Kidney (tissue), 14 donors: ENCODE data around the gene MXRA7. TPM values are rescaled to one million over a fixed set of nuclear protein-coding genes. Genes with fewer than 3 reads are reported as not detected.

Experiments used
- DNase-seq, 5 donors: peaks; one replicate each; pipeline ENCODE4 v3.0.0-alpha.2; 2013 to 2020
- FAIRE-seq: peaks from 2 replicates; lab custom pipeline; 2012; peaks lifted over from hg19 to GRCh38; lab: Jason Lieb, UNC
- H3K27ac ChIP-seq, 2 donors: one replicate each; pipeline ENCODE4 v1.7.0; 2013; ENCODE audit warnings: low read depth in 2 of 2, low read length in 2 of 2, inconsistent platforms in 1 of 2
- H3K27me3 ChIP-seq: one replicate; pipeline ENCODE4 v1.7.1; 2013; ENCODE audit warnings: low read length, inconsistent platforms; ENCODE audit not compliant: control insufficient read depth, insufficient read depth
- H3K36me3 ChIP-seq, 3 donors: one replicate each; pipeline versions ENCODE4 v1.7.0 to v1.7.1; 2013; ENCODE audit warnings: low read length in 3 of 3, control low read depth in 1 of 3, inconsistent platforms in 1 of 3; ENCODE audit not compliant: insufficient read depth in 3 of 3, control insufficient read depth in 2 of 3
- H3K4me1 ChIP-seq, 3 donors: one replicate each; pipeline versions ENCODE4 v1.7.0 to v1.7.1; 2013; ENCODE audit warnings: low read length in 3 of 3, inconsistent platforms in 1 of 3, low read depth in 1 of 3; ENCODE audit not compliant: control insufficient read depth in 2 of 3, insufficient read depth in 2 of 3
- H3K4me3 ChIP-seq, 3 donors: one replicate each; pipeline versions ENCODE4 v1.7.0 to v1.8.1; 2013; ENCODE audit warnings: low read length in 3 of 3, control low read depth in 1 of 3, inconsistent platforms in 1 of 3
- H3K9ac ChIP-seq, 3 donors: one replicate each; pipeline versions ENCODE4 v1.7.0 to v1.7.1; 2013; ENCODE audit warnings: low read length in 3 of 3, control low read depth in 1 of 3, inconsistent platforms in 1 of 3
- H3K9me3 ChIP-seq, 3 donors: one replicate each; pipeline versions ENCODE4 v1.7.0 to v1.7.1; 2013; ENCODE audit warnings: low read length in 3 of 3, control low read depth in 1 of 3, inconsistent platforms in 1 of 3; ENCODE audit not compliant: control insufficient read depth in 2 of 3, insufficient read depth in 1 of 3
- CTCF ChIP-seq: IDR thresholded peaks from 3 replicates; pipeline ENCODE4 v1.5.1; 2012; ENCODE audit warnings: mild to moderate bottlenecking, moderate library complexity, borderline replicate concordance; ENCODE audit not compliant: insufficient read depth; ENCODE audit errors: extremely low read depth
- intact Hi-C: fragments of 100-400 bp; cut with DNase I; formaldehyde crosslinking; loops from one replicate; pipeline ENCODE4 v1.11.1; 2022
- polyA plus RNA-seq: library from polyadenylated mRNA; stranded (reverse); fragments of 350-450 nt; fragmentation: Illumina TruSeq; extraction: RNeasy Lipid Tissue Mini Kit (QIAGEN cat#74804); gene quantifications from one replicate; pipeline ENCODE4 v1.2.3, GENCODE V29; 2014; ENCODE audit warnings: low read depth, low replicate concordance; ENCODE audit not compliant: insufficient read depth
- total RNA-seq: library from RNA; stranded (reverse); fragmentation: NEBNext Ultra II Directional; extraction: Animal tissue kit (Norgen Biotek cat#: 25700); gene quantifications from one replicate; pipeline ENCODE4 v1.2.1, GENCODE V29; 2021
- donor health status: control.
- donor health status: control.
- donor health status: control.
- donor health status: control.
- donor health status: control.
- donor health status: DM: yes; HTN: yes; CAD: no.
- donor health status: Normal renal cell carcinoma (clear cell type).

MXRA7 gene
- total and polyA plus RNA-seq, 2 donors from 2014 or later = 72.4 to 130 TPM

DNA sequence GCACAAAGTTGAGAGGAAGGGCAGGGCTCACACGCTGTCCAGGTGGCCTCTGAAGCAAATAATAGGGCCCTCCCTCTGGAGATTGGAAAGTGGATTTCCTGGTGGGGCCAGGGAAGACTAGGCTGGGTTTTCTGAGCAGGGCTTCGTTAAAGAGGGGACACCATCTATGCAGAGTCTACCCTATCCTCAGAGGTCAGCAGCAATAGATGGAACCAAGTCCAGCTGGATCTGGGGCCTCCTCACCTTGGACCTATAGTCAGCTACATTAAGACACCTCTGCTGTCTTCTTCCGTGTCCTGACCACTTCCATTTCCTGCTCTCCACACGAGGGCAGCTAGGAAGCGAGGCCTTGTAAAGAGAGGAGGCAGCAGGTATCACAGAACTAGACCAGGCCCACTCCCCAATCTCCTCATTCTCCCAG, 52.5 kb downstream of the MXRA7 start:
- H3K27me3 ChIP-seq = no peaks in the 10 kb centered on the region
- no peak for TF ChIP-seq CTCF
- no peak overlapping the region for H3K9ac ChIP-seq
- H3K4me3 ChIP-seq = no peak overlapping the region
- intact Hi-C loops = no loop called here
- no peak for FAIRE-seq
- H3K27ac ChIP-seq = no peak overlapping the region
- peak in 1 of 5 donors; percentile 22 for DNase-seq
- H3K36me3 ChIP-seq = no peaks in the 10 kb centered on the region
- peaks cover 0 to 7% (median 5%) of the 10 kb centered on the region in 3 donors for H3K4me1 ChIP-seq
- no peaks in the 10 kb centered on the region for H3K9me3 ChIP-seq

GRCh38 chr17:76657505-76658241, 53.1 kb downstream of the MXRA7 start:
- intact Hi-C loops = no loop called here
- TF ChIP-seq CTCF = no peak
- Histone ChIP-seq H3K27me3 (no peaks in the 10 kb centered on the region), H3K9me3 (no peaks in the 10 kb centered on the region), H3K36me3 (no peaks in the 10 kb centered on the region), H3K4me3 (no peak overlapping the region), H3K27ac (no peak overlapping the region), H3K9ac (no peak overlapping the region), H3K4me1 (peaks cover 0 to 7% (median 5%) of the 10 kb centered on the region in 3 donors)
- DNase-seq = peak in 1 of 5 donors; percentile 1
- FAIRE-seq = no peak

GRCh38 chr17:76654408-76654807, 56.4 kb downstream of the MXRA7 start:
- no peak for FAIRE-seq
- TF ChIP-seq CTCF = no peak

DNA sequence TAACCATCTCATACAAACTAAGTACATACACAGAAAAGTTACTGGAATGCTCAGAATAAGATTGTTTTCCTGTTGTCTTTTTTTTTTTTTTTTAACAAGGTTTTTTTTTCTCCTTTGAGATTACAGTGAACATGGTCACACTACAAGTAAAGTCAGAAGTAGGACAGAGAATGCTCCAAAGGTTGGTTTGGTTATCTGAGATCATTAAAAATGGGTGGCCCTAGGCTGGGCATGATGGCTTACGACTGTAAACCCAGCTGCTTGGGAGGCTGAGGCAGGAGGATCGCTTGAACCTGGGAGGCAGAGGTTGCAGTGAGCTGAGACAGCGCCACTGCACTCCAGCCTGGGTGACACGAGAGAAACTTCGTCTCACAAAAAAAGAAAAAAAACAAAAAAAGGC, 60.3 kb downstream of the MXRA7 start:
- DNase-seq (peak in 1 of 5 donors; percentile 0), FAIRE-seq (no peak)
- Histone ChIP-seq H3K27ac (no peak overlapping the region), H3K9me3 (no peaks in the 10 kb centered on the region), H3K4me3 (no peak overlapping the region), H3K27me3 (no peaks in the 10 kb centered on the region), H3K9ac (no peak overlapping the region), H3K36me3 (no peaks in the 10 kb centered on the region), H3K4me1 (peaks cover 0 to 8% (median under 1%) of the 10 kb centered on the region in 3 donors)
- intact Hi-C loops = no loop called here
- TF ChIP-seq CTCF = no peak

More at GRCh38 chr17:76654408-76654807, 56.4 kb downstream of the MXRA7 start:
- no peak for DNase-seq
- no peak overlapping the region for H3K4me3 ChIP-seq
- intact Hi-C loops = no loop called here
- H3K36me3 ChIP-seq = no peaks in the 10 kb centered on the region
- no peaks in the 10 kb centered on the region for H3K9me3 ChIP-seq
- H3K4me1 ChIP-seq = peaks cover 0 to 1% (median under 1%) of the 10 kb centered on the region in 3 donors
- no peak overlapping the region for H3K9ac ChIP-seq
- no peak overlapping the region for H3K27ac ChIP-seq
- no peaks in the 10 kb centered on the region for H3K27me3 ChIP-seq
